HL-60 (cell line): ENCODE data around the gene KAT8.

Experiments used
- GABPA ChIP-seq: IDR thresholded peaks from 2 replicates; pipeline ENCODE4 v1.6.1; 2012; ENCODE audit warnings: low read depth
- POLR2AphosphoS5 ChIP-seq: IDR thresholded peaks from 2 replicates; pipeline ENCODE4 v1.6.1; 2012; ENCODE audit warnings: low read depth
- SPI1 ChIP-seq: IDR thresholded peaks from 2 replicates; pipeline ENCODE4 v1.6.1; 2012; ENCODE audit warnings: low read depth, mild to moderate bottlenecking, borderline replicate concordance
- TF ChIP-seq, protein P1 (sequence below): IDR thresholded peaks from one replicate; pipeline ENCODE4 v1.5.1; 2011; ENCODE audit warnings: low read length, control low read depth, inconsistent platforms; ENCODE audit not compliant: insufficient read depth
- TF ChIP-seq, protein P2 (sequence below): IDR thresholded peaks from 2 replicates; pipeline ENCODE4 v1.6.1; 2012; ENCODE audit warnings: low read depth; ENCODE audit not compliant: insufficient replicate concordance

DNA sequence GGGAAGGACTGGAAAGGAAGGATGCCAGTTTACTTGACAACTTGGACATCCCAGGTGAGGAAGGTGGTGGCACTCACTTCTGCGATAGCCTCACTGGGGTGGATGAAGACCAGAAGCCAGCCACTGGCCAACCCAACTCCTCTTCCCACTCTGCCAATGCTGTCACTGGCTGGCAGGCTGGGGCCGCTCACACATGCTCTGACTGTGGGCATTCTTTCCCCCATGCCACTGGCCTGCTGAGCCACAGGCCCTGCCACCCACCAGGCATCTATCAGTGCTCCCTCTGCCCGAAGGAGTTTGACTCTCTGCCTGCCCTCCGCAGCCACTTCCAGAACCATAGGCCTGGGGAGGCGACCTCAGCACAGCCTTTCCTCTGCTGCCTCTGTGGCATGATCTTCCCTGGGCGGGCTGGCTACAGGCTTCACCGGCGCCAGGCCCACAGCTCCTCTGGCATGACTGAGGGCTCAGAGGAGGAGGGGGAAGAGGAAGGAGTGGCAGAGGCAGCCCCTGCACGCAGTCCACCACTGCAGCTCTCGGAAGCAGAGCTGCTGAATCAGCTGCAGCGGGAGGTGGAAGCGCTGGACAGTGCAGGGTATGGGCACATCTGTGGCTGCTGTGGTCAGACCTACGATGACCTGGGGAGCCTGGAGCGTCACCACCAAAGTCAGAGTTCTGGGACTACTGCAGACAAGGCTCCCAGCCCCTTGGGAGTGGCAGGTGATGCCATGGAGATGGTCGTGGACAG, 38.7 kb upstream of the KAT8 start:
- TF ChIP-seq, protein P1, sequence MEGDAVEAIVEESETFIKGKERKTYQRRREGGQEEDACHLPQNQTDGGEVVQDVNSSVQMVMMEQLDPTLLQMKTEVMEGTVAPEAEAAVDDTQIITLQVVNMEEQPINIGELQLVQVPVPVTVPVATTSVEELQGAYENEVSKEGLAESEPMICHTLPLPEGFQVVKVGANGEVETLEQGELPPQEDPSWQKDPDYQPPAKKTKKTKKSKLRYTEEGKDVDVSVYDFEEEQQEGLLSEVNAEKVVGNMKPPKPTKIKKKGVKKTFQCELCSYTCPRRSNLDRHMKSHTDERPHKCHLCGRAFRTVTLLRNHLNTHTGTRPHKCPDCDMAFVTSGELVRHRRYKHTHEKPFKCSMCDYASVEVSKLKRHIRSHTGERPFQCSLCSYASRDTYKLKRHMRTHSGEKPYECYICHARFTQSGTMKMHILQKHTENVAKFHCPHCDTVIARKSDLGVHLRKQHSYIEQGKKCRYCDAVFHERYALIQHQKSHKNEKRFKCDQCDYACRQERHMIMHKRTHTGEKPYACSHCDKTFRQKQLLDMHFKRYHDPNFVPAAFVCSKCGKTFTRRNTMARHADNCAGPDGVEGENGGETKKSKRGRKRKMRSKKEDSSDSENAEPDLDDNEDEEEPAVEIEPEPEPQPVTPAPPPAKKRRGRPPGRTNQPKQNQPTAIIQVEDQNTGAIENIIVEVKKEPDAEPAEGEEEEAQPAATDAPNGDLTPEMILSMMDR = no peak
- no peak for TF ChIP-seq POLR2AphosphoS5
- no peak for TF ChIP-seq SPI1
- TF ChIP-seq, protein P2, sequence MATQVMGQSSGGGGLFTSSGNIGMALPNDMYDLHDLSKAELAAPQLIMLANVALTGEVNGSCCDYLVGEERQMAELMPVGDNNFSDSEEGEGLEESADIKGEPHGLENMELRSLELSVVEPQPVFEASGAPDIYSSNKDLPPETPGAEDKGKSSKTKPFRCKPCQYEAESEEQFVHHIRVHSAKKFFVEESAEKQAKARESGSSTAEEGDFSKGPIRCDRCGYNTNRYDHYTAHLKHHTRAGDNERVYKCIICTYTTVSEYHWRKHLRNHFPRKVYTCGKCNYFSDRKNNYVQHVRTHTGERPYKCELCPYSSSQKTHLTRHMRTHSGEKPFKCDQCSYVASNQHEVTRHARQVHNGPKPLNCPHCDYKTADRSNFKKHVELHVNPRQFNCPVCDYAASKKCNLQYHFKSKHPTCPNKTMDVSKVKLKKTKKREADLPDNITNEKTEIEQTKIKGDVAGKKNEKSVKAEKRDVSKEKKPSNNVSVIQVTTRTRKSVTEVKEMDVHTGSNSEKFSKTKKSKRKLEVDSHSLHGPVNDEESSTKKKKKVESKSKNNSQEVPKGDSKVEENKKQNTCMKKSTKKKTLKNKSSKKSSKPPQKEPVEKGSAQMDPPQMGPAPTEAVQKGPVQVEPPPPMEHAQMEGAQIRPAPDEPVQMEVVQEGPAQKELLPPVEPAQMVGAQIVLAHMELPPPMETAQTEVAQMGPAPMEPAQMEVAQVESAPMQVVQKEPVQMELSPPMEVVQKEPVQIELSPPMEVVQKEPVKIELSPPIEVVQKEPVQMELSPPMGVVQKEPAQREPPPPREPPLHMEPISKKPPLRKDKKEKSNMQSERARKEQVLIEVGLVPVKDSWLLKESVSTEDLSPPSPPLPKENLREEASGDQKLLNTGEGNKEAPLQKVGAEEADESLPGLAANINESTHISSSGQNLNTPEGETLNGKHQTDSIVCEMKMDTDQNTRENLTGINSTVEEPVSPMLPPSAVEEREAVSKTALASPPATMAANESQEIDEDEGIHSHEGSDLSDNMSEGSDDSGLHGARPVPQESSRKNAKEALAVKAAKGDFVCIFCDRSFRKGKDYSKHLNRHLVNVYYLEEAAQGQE = no peak
- TF ChIP-seq GABPA = no peak
